ENCODE measurements around the gene MSANTD4. TPM values are rescaled to one million over a fixed set of nuclear protein-coding genes. Genes with fewer than 3 reads are reported as not detected.
"Not testable (repeated sequence)": the region's sequence is repeated elsewhere in the genome, so short reads cannot be mapped to it uniquely, and the experiment has no call there.

The MSANTD4 gene
- total RNA-seq, 2 experiments from 2014 or later: 11.5 to 12.0 TPM

GRCh38 chr11:106003094-106003493 is 18.9 kb downstream of the MSANTD4 start:
- H3K27me3 Mint-ChIP-seq (ENCODE audit: low read depth); H3K27ac Mint-ChIP-seq; DNase-seq; CTCF ChIA-PET; intact Hi-C loops (cut with micrococcal nuclease); H3K4me1 Mint-ChIP-seq (ENCODE audit: low read depth); H3K4me3 Mint-ChIP-seq: not testable (repeated sequence)
- Mint-ChIP-seq H3K36me3 (ENCODE audit: low read depth) (peaks cover 80% of the 10 kb centered on the region), H3K9me3 (peaks cover 11% of the 10 kb centered on the region)

DNA sequence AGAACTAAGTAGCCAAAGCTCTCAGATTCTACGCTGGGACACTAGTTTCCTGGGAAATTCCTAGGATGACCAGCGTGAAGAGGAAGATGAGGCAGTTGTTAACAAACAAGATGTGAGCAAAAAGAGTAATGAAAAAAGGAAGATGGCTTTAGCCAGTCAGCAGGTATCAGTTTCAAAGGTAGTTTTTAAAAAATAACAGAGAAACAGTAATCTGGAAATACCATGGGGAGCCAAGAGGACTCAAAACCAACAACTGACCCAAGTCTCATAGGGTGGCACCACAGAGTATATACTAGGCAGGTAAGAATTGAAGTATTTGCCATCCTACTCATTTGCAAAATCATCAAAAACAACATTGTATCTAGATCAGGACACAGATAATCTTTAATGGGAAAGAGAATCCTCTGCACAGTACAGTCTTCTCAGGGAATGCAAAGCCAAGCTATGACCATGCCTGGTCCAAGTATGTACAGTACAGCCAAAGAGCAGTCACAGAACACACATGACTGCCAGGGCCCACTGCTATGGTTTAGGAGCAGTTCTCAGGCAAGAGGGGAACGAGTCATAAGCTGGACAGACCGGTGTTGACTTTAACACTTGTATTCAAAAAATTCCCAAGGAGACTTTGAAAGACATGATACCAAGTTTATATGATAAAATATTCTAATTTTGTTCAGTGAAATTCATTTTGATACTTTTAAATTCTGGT is 20.6 kb downstream of the MSANTD4 start:
- no peak for DNase-seq
- intact Hi-C loops (cut with micrococcal nuclease): no loop called here
- Mint-ChIP-seq H3K27ac (no peak overlapping the region), H3K9me3 (peaks cover 13% of the 10 kb centered on the region), H3K4me3 (no peak overlapping the region), H3K4me1 (ENCODE audit: low read depth) (peaks cover 9% of the 10 kb centered on the region), H3K27me3 (ENCODE audit: low read depth) (no peaks in the 10 kb centered on the region), H3K36me3 (ENCODE audit: low read depth) (peaks cover 80% of the 10 kb centered on the region)
- CTCF ChIA-PET: interaction anchor here (0.5 kb wide), 1 partner anchor 36 kb away, joined by 3 read pairs; no protein-coding TSS in a partner anchor

DNA sequence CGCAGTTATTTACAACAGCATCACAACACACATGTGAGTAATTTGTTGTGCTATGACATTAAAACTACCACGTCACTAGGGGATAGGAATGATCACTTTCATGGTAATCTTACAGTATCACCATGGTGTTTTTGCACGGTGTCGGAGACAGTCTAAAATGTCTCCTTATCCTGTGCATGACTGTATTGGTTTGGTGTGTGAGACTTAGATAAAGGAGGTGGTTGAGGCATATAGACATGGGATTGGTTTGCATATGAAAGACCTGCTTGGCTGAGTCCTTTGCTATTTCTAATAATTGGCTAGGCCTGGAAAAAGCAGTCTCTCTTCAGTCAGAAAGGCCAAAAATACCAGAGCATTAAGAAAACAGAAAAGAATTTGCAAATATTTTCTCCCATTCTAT is 30.2 kb downstream of the MSANTD4 start:
- intact Hi-C loops (cut with micrococcal nuclease): no loop called here
- CTCF ChIA-PET: no interaction called here
- Mint-ChIP-seq H3K27me3 (ENCODE audit: low read depth) (no peaks in the 10 kb centered on the region), H3K9me3 (peaks cover 14% of the 10 kb centered on the region), H3K4me3 (no peak overlapping the region), H3K36me3 (ENCODE audit: low read depth) (peaks cover 33% of the 10 kb centered on the region), H3K4me1 (ENCODE audit: low read depth) (no peaks in the 10 kb centered on the region), H3K27ac (no peak overlapping the region)
- DNase-seq: no peak

- Mint-ChIP-seq H3K27ac (no peak overlapping the region), H3K27me3 (ENCODE audit: low read depth) (no peaks in the 10 kb centered on the region), H3K9me3 (peaks cover 12% of the 10 kb centered on the region), H3K4me1 (ENCODE audit: low read depth) (no peaks in the 10 kb centered on the region), H3K36me3 (ENCODE audit: low read depth) (peaks cover 13% of the 10 kb centered on the region), H3K4me3 (no peak overlapping the region)
- DNase-seq: no peak
- intact Hi-C loops (cut with micrococcal nuclease): no loop called here
- CTCF ChIA-PET: no interaction called here
These were observed 32.9 kb downstream of the MSANTD4 start for GRCh38 chr11:105989124-105989523.

GRCh38 chr11:105988197-105988596 is 33.8 kb downstream of the MSANTD4 start:
- Mint-ChIP-seq H3K27me3 (ENCODE audit: low read depth) (no peaks in the 10 kb centered on the region), H3K4me3 (no peak overlapping the region), H3K36me3 (ENCODE audit: low read depth) (peaks cover 7% of the 10 kb centered on the region), H3K27ac (no peak overlapping the region), H3K4me1 (ENCODE audit: low read depth) (no peaks in the 10 kb centered on the region), H3K9me3 (peaks cover 6% of the 10 kb centered on the region)
- intact Hi-C loops (cut with micrococcal nuclease): no loop called here
- DNase-seq: no peak
- CTCF ChIA-PET: no interaction called here

DNA sequence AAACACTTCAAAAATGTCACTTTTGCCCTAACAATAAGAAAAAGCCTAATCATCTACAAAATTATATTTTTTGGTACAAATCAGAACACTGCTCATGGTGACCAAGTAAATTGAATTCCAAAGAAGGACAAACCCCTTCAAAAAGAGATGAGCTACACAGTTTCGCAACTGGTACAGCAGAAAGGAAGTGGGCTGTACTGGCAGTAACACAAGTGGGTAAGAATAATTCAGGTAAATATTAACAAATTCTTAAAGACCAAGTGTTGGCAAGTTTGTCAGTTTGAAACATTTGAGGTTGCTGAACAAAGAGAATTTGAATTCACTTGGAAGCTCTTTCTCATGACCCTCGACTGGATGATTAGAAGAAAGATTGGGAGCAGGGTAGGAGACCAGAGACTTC is 35.5 kb downstream of the MSANTD4 start:
- no peaks in the 10 kb centered on the region for H3K4me1 Mint-ChIP-seq (ENCODE audit: low read depth)
- H3K27ac Mint-ChIP-seq: no peak overlapping the region
- CTCF ChIA-PET: no interaction called here
- intact Hi-C loops (cut with micrococcal nuclease): no loop called here
- H3K4me3 Mint-ChIP-seq: no peak overlapping the region
- H3K27me3 Mint-ChIP-seq (ENCODE audit: low read depth): no peaks in the 10 kb centered on the region
- no peaks in the 10 kb centered on the region for H3K36me3 Mint-ChIP-seq (ENCODE audit: low read depth)
- DNase-seq: no peak
- no peaks in the 10 kb centered on the region for H3K9me3 Mint-ChIP-seq

GRCh38 chr11:105979997-105980703 is 41.9 kb downstream of the MSANTD4 start:
- peaks cover 2% of the 10 kb centered on the region for H3K27me3 Mint-ChIP-seq (ENCODE audit: low read depth)
- no peaks in the 10 kb centered on the region for H3K9me3 Mint-ChIP-seq
- no peaks in the 10 kb centered on the region for H3K4me1 Mint-ChIP-seq (ENCODE audit: low read depth)
- no peak for DNase-seq
- H3K36me3 Mint-ChIP-seq (ENCODE audit: low read depth): no peaks in the 10 kb centered on the region
- no peak overlapping the region for H3K4me3 Mint-ChIP-seq
- H3K27ac Mint-ChIP-seq: no peak overlapping the region
- intact Hi-C loops (cut with micrococcal nuclease): no loop called here
- CTCF ChIA-PET: no interaction called here

- H3K9me3 Mint-ChIP-seq: no peaks in the 10 kb centered on the region
- no peak for DNase-seq
- H3K36me3 Mint-ChIP-seq (ENCODE audit: low read depth): no peaks in the 10 kb centered on the region
- peaks cover 2% of the 10 kb centered on the region for H3K27me3 Mint-ChIP-seq (ENCODE audit: low read depth)
- no peak overlapping the region for H3K27ac Mint-ChIP-seq
- no peaks in the 10 kb centered on the region for H3K4me1 Mint-ChIP-seq (ENCODE audit: low read depth)
- CTCF ChIA-PET: interaction anchor here (0.8 kb wide), 1 partner anchor 43 kb away, joined by 3 read pairs; no protein-coding TSS in a partner anchor
- intact Hi-C loops (cut with micrococcal nuclease): no loop called here
- H3K4me3 Mint-ChIP-seq: no peak overlapping the region
These were observed 46.9 kb downstream of the MSANTD4 start for GRCh38 chr11:105975128-105975527.

DNA sequence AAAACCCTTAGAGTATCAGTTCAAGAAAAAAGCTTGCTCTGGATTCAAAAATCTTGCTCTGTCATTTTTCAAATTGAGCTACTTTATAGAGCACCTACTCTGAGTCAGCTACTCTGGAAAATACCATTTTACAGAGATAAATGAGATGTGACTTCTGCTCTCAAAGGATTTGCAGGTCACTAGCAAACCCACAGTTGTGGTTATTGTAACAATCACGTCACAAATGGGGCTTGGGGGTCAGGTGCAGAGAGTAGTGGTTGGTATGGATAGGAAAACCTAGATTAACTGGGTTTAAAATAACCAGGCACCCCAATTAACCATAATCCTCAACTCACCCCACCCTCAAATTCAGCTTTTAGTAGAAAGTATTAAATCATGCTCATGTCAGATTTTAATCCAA is 52.3 kb downstream of the MSANTD4 start:
- DNase-seq: no peak
- H3K4me1 Mint-ChIP-seq (ENCODE audit: low read depth): no peaks in the 10 kb centered on the region
- CTCF ChIA-PET: no interaction called here
- no peak overlapping the region for H3K27ac Mint-ChIP-seq
- no peaks in the 10 kb centered on the region for H3K27me3 Mint-ChIP-seq (ENCODE audit: low read depth)
- intact Hi-C loops (cut with micrococcal nuclease): no loop called here
- H3K4me3 Mint-ChIP-seq: no peak overlapping the region
- no peaks in the 10 kb centered on the region for H3K9me3 Mint-ChIP-seq
- H3K36me3 Mint-ChIP-seq (ENCODE audit: low read depth): no peaks in the 10 kb centered on the region

- Mint-ChIP-seq H3K36me3 (ENCODE audit: low read depth) (no peaks in the 10 kb centered on the region), H3K9me3 (no peaks in the 10 kb centered on the region), H3K4me1 (ENCODE audit: low read depth) (no peaks in the 10 kb centered on the region), H3K27me3 (ENCODE audit: low read depth) (no peaks in the 10 kb centered on the region), H3K4me3 (no peak overlapping the region), H3K27ac (no peak overlapping the region)
- intact Hi-C loops (cut with micrococcal nuclease): no loop called here
- CTCF ChIA-PET: no interaction called here
- no peak for DNase-seq
These were observed 53.9 kb downstream of the MSANTD4 start for GRCh38 chr11:105968021-105968697.

GRCh38 chr11:105960252-105961245 is 61.5 kb downstream of the MSANTD4 start:
- Mint-ChIP-seq H3K4me3 (no peak overlapping the region), H3K27me3 (ENCODE audit: low read depth) (peaks cover 5% of the 10 kb centered on the region), H3K27ac (no peak overlapping the region), H3K9me3 (peaks cover 15% of the 10 kb centered on the region), H3K36me3 (ENCODE audit: low read depth) (no peaks in the 10 kb centered on the region), H3K4me1 (ENCODE audit: low read depth) (no peaks in the 10 kb centered on the region)
- CTCF ChIA-PET: no interaction called here
- no peak for DNase-seq
- intact Hi-C loops (cut with micrococcal nuclease): no loop called here
